Breast epithelium (tissue), 4 donors: ENCODE measurements around the gene C1QTNF1. TPM values are rescaled to one million over a fixed set of nuclear protein-coding genes. Genes with fewer than 3 reads are reported as not detected.

Experiments
- DNase-seq, 2 donors: peaks; one replicate each; pipeline ENCODE4 v3.0.0-alpha.2; 2019; ENCODE audit warnings: low spot score in 2 of 2
- H3K27ac ChIP-seq, 2 donors: fragments of 200-600 bp; sonication (generic) in 1 of 2; one replicate each; pipeline ENCODE4 v1.5.1; 2016 to 2019; ENCODE audit warnings: mild to moderate bottlenecking in 1 of 2
- H3K27me3 ChIP-seq, 2 donors: fragments of 200-600 bp; sonication (generic) in 1 of 2; one replicate each; pipeline versions ENCODE4 v1.5.1 to v1.6.0; 2017 to 2019; ENCODE audit warnings: control low read depth in 1 of 2, mild to moderate bottlenecking in 1 of 2
- H3K36me3 ChIP-seq: fragments of 200-600 bp; one replicate; pipeline ENCODE4 v1.5.1; 2019
- H3K4me1 ChIP-seq, 2 donors: fragments of 200-600 bp; sonication (generic); one replicate each; pipeline ENCODE4 v1.5.1; 2016 to 2019; ENCODE audit warnings: control low read depth in 1 of 2
- H3K4me3 ChIP-seq, 3 donors: fragments of 200-600 bp; sonication (generic); 1 replicate in 2 of 3; 2 replicates in 1 of 3; pipeline ENCODE4 v1.5.1; 2016 to 2019; ENCODE audit warnings: mild to moderate bottlenecking in 3 of 3, moderate library complexity in 2 of 3
- H3K9me3 ChIP-seq, 2 donors: fragments of 200-600 bp; sonication (generic) in 1 of 2; one replicate each; pipeline ENCODE4 v1.5.1; 2016 to 2019; ENCODE audit warnings: control low read depth in 1 of 2
- CTCF ChIP-seq, 3 donors: fragments of 450-650 bp; IDR thresholded peaks; one replicate each; pipeline ENCODE4 v1.5.1; 2016 to 2017; ENCODE audit warnings: antibody characterized with exemption in 3 of 3, mild to moderate bottlenecking in 3 of 3, moderate library complexity in 3 of 3
- POLR2A ChIP-seq: fragments of 450-650 bp; IDR thresholded peaks from one replicate; pipeline ENCODE4 v1.6.1; 2016; ENCODE audit warnings: antibody characterized with exemption, mild to moderate bottlenecking, moderate library complexity
- POLR2AphosphoS5 ChIP-seq, 3 donors: sonication (generic); formaldehyde crosslinking; IDR thresholded peaks; one replicate each; pipeline ENCODE4 v1.6.1; 2017; ENCODE audit warnings: antibody characterized with exemption in 3 of 3
- intact Hi-C: fragments of 100-400 bp; cut with DNase I; formaldehyde crosslinking; loops from one replicate; pipeline ENCODE4 v1.15.1; 2023; ENCODE audit warnings: low total_unique reads
- total RNA-seq, 3 donors: library from RNA; depleted of rRNA; stranded (reverse); fragments of >200 nt; gene quantifications; one replicate each; pipeline ENCODE4 v1.1.0, GENCODE V29; 2016

C1QTNF1 gene
- total RNA-seq, 3 donors from 2014 or later, result 54.0 to 326 (median 61.9) TPM

- Histone ChIP-seq H3K4me1 (peaks cover 17 to 21% of the 10 kb centered on the region in 2 donors), H3K27me3 (no peaks in the 10 kb centered on the region), H3K4me3 (peak overlapping the region; percentile 70 to 100 (median 97)), H3K9me3 (no peaks in the 10 kb centered on the region), H3K27ac (peak overlapping the region; percentile 96 to 100), H3K36me3 (no peaks in the 10 kb centered on the region)
- DNase-seq, result peak in 1 of 2 donors; percentile 50
- intact Hi-C loops, result no loop called here
- no peak for TF ChIP-seq CTCF (IDR thresholded peaks at IDR 0.05)
- no peak for TF ChIP-seq POLR2AphosphoS5 (IDR thresholded peaks at IDR 0.05)
- no peak for TF ChIP-seq POLR2A
Measured at GRCh38 chr17:79010304-79010646, 13.7 kb upstream of the C1QTNF1 start.

- peaks cover 6 to 14% of the 10 kb centered on the region in 2 donors for H3K4me1 ChIP-seq
- no peak overlapping the region for H3K4me3 ChIP-seq
- DNase-seq, result no peak
- no peak overlapping the region for H3K27ac ChIP-seq
- no peaks in the 10 kb centered on the region for H3K36me3 ChIP-seq
- TF ChIP-seq POLR2AphosphoS5 (IDR thresholded peaks at IDR 0.05), result no peak
- TF ChIP-seq POLR2A, result no peak
- TF ChIP-seq CTCF (IDR thresholded peaks at IDR 0.05), result no peak
- no peaks in the 10 kb centered on the region for H3K27me3 ChIP-seq
- intact Hi-C loops, result no loop called here
- no peaks in the 10 kb centered on the region for H3K9me3 ChIP-seq
Measured at GRCh38 chr17:79011451-79012147, 12.4 kb upstream of the C1QTNF1 start.

GRCh38 chr17:79012563-79013134, 11.3 kb upstream of the C1QTNF1 start:
- TF ChIP-seq POLR2A (no peak), CTCF (IDR thresholded peaks at IDR 0.05) (no peak), POLR2AphosphoS5 (IDR thresholded peaks at IDR 0.05) (no peak)
- DNase-seq, result peak in 1 of 2 donors; percentile 0
- H3K4me1 ChIP-seq, result peaks cover 5 to 12% of the 10 kb centered on the region in 2 donors
- intact Hi-C loops, result no loop called here
- no peaks in the 10 kb centered on the region for H3K27me3 ChIP-seq
- no peak overlapping the region for H3K27ac ChIP-seq
- H3K36me3 ChIP-seq, result no peaks in the 10 kb centered on the region
- no peaks in the 10 kb centered on the region for H3K9me3 ChIP-seq
- no peak overlapping the region for H3K4me3 ChIP-seq

GRCh38 chr17:79014158-79014758, 9.7 kb upstream of the C1QTNF1 start:
- Histone ChIP-seq H3K4me3 (no peak overlapping the region), H3K27me3 (no peaks in the 10 kb centered on the region), H3K9me3 (no peaks in the 10 kb centered on the region), H3K36me3 (no peaks in the 10 kb centered on the region), H3K4me1 (no peaks in the 10 kb centered on the region), H3K27ac (no peak overlapping the region)
- no peak for TF ChIP-seq POLR2AphosphoS5 (IDR thresholded peaks at IDR 0.05)
- TF ChIP-seq POLR2A, result no peak
- TF ChIP-seq CTCF (IDR thresholded peaks at IDR 0.05), result no peak
- intact Hi-C loops, result no loop called here
- no peak for DNase-seq
